H7 (cell line): ENCODE results near the gene BICD1. TPM values are rescaled to one million over a fixed set of nuclear protein-coding genes. Genes with fewer than 3 reads are reported as not detected.

ENCODE experiments used
- DNase-seq: peaks from one replicate; pipeline ENCODE4 v3.0.0; 2012
- H3K27me3 ChIP-seq: 2 replicates; pipeline ENCODE4 v1.6.0; 2011; ENCODE audit warnings: mild to moderate bottlenecking, low read length; ENCODE audit not compliant: control insufficient read depth, insufficient read depth
- H3K36me3 ChIP-seq: replicated peaks from 2 replicates; pipeline ENCODE4 v1.5.1; 2011; ENCODE audit warnings: low read length; ENCODE audit not compliant: control insufficient read depth, insufficient read depth
- H3K4me3 ChIP-seq: 2 replicates; pipeline ENCODE4 v1.5.1; 2011; ENCODE audit warnings: low read depth, mild to moderate bottlenecking, control low read depth, low read length, moderate library complexity; ENCODE audit not compliant: insufficient read depth
- total RNA-seq: library from RNA; depleted of rRNA; stranded (reverse); fragments of >200 nt; shearing (Covaris generic); gene quantifications from 2 replicates; pipeline ENCODE4 v1.2.3, GENCODE V29; 2014

The BICD1 gene
- total RNA-seq, 1 experiment from 2014 or later = 13.1 TPM

DNA sequence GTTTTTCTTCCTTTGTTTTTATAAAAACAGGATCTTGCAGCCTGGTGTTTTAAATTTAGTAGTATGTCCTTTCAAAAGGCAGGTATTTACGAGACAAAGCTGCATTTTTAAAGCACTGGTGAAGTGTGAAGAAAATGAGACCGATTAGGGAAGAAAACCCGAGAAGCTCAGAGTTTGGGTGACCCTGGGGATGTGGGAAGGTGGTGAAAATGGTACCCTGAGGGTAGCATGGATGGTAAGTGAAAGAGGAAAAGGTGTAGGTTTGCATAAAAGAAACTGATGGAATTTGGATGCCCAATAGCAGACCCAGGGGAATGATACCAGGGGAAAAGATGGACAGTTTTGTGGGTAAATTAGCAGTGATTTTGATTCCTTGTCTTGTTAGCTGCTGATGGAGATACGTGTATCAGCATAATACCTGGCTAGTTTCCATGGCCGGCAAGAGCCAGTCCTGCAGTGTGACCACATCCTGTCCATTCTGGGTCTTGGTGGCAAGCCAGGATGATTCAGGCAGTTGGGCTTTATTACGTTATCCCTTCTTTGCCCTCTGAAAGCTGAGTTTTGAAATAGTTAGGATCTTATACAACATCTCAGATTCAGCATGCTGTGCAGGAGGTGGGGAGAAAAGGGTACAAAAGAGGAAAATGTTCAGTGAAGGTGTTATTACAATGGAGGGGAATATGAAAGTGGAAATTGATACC is 8.9 kb downstream of the BICD1 start:
- Histone ChIP-seq H3K4me3 (no peak overlapping the region), H3K36me3 (peaks cover 3% of the 10 kb centered on the region), H3K27me3 (no peaks in the 10 kb centered on the region)
- no peak for DNase-seq

DNA sequence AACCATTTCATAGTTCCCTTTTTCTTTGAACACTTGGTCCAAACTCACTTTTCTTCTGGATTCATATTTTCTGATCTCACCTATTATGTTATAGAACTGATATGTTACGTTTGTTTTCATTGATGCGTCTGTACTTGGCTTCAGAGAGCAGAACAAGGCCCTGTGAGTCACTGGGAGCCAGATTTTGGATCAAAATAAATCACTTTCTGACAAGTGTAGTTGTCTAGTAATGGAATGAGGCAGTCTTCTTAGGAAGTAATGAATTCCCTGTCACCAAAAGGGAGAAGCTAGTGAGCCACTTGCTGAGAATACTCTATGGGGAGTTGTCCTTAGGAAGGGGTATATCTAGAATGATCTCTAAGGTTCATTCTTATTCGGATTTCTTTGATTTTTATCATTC is 10.2 kb downstream of the BICD1 start:
- DNase-seq = no peak
- Histone ChIP-seq H3K36me3 (peaks cover 3% of the 10 kb centered on the region), H3K4me3 (no peak overlapping the region), H3K27me3 (no peaks in the 10 kb centered on the region)

- DNase-seq = no peak
- Histone ChIP-seq H3K4me3 (no peak overlapping the region), H3K36me3 (peaks cover 3% of the 10 kb centered on the region), H3K27me3 (no peaks in the 10 kb centered on the region)
Measured at GRCh38 chr12:32117316-32117715, 10.7 kb downstream of the BICD1 start.

- no peak overlapping the region for H3K4me3 ChIP-seq
- no peaks in the 10 kb centered on the region for H3K27me3 ChIP-seq
- peaks cover 3% of the 10 kb centered on the region for H3K36me3 ChIP-seq
- DNase-seq = no peak
Measured at GRCh38 chr12:32118806-32119205, 12.2 kb downstream of the BICD1 start.

DNA sequence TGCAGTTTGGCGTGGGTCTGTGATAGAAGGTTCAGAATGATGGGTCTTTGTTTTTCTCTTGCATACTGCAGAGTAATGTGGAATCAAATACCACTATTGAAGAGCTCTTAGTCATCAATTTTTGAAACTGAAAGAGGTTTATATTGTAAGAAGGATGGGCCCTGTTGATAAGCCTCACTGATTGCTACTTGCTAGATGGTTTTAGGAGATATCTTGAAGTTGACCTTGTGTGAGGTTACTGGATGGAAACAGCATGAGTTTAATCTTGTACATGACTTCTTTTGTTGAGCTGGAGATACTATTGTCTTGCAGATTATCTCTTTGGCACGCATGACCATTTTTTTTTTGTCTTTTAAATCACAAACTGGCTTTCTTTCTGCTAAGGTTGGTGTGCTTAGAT is 13.8 kb downstream of the BICD1 start:
- H3K27me3 ChIP-seq = no peaks in the 10 kb centered on the region
- peak; percentile 52 for DNase-seq

DNA sequence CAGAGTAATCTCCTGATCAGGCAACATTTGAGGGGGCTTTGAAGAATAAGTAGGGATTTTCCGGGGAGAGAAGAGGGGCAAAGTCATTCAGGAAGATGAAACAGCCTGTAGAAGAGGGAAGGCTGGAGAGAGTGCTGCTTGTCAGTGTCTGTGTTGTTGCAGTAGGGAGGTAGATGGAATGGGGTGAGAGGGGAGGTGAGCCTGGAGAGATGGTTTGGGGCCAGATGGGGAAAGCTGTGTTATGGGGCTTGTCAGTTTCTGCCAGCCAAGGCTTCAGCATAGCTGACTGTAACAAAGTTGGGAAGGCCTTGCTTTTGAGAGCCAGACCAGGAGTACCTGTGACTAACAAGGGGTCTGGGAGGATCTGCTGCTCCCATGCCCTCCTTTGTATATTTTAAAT is 18.0 kb downstream of the BICD1 start:
- H3K4me3 ChIP-seq = no peak overlapping the region
- H3K27me3 ChIP-seq = no peaks in the 10 kb centered on the region
- DNase-seq = peak; percentile 52
- H3K36me3 ChIP-seq = no peaks in the 10 kb centered on the region

More for the DNA sequence above, 13.8 kb downstream of the BICD1 start:
- peaks cover 3% of the 10 kb centered on the region for H3K36me3 ChIP-seq
- no peak overlapping the region for H3K4me3 ChIP-seq

GRCh38 chr12:32125455-32126084 is 18.9 kb downstream of the BICD1 start:
- no peak for DNase-seq
- Histone ChIP-seq H3K27me3 (no peaks in the 10 kb centered on the region), H3K4me3 (no peak overlapping the region), H3K36me3 (no peaks in the 10 kb centered on the region)

DNA sequence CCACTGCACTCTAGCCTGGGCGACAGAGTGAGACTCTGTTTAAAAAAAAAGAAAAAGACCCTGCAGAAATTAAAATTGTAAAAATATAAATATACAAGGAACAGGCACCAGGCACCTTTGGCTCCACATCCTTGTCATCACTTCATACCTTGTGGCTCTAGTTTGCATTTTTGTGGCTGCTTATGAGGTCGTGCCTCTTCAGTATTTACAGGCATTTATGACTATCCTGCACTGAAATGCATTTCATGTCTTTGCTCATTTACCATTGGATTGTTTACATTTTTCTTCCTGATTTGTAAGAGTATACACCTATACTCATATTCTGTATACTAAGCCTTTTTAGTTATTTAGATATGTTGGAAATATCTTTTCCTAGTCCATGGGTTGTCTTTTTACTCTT is 20.1 kb downstream of the BICD1 start:
- Histone ChIP-seq H3K4me3 (no peak overlapping the region), H3K27me3 (no peaks in the 10 kb centered on the region), H3K36me3 (no peaks in the 10 kb centered on the region)
- DNase-seq = no peak

DNA sequence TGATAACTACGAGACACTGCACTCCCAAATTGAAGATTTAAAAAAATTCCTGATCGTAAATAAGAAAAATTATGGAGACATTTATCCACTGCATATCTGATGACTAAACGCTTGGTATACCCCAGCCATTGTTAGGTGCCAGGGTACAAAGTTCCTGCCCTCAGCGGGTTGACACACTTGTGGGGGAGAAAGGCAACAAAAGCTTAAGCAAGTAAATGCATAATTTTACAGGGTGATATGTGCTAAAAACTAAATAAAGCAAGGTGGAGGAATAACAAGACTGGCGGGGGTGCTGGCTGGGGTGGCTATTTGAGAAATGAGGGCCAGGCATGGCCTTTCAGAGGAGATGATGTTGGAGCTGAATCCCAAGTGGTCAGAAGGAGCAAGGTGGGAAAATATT is 25.0 kb downstream of the BICD1 start:
- Histone ChIP-seq H3K27me3 (no peaks in the 10 kb centered on the region), H3K4me3 (no peak overlapping the region), H3K36me3 (no peaks in the 10 kb centered on the region)
- no peak for DNase-seq

DNA sequence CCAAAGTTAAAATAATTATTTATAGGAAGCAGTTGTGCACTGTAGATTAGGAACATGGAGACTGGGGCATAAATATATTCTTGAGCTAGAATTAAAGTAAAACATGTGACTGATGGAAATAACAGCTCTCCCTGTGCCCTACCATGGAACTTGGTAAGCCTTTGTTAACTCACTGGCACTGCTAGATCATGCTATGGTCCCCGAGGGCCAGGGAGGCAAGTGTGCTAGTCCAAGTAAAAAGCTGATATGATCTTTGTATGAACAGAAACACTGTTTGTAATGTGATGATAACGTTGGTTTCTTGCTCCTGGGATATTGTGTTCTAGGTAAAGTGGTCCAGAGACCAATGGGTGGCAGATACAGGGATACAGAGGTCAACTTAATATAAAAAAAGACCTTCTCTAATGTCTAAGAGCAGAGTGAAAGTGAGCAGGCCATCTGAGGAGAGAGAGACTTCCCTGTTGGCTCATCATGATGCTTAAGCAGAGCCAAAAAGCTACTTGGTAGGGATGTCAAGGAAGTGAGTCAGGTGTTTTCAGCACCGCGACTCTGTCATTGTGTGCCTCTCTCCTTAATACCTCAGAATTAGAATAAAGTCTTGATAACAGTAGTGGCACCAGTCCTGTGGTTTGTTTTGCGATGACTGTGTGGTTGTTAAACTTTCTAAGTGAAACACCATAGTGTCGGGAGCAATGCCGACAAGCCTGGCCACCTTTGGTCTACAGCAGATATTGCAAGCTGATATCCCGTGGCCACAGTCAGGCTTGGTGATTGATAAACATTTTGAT is 27.6 kb downstream of the BICD1 start:
- no peaks in the 10 kb centered on the region for H3K36me3 ChIP-seq
- no peak for DNase-seq
- no peaks in the 10 kb centered on the region for H3K27me3 ChIP-seq
- H3K4me3 ChIP-seq = no peak overlapping the region

DNA sequence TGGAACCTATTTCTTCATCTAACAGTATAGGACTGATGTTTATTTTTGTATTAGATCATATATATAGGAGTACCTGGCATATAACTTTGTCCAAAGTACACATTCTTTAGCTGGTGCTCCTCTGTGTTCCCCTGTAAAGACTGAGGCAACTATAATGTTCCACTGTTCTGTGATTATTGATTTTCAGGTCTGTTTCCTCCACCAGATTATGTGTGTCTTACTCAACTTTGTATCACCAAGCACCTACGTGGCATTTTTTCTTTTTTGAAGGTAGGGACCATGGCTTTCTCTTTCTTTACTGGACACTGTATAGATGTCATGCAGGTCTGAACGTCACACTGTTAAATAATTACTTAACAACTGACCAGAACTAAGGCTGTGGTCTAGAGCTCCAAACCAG is 29.3 kb downstream of the BICD1 start:
- Histone ChIP-seq H3K36me3 (no peaks in the 10 kb centered on the region), H3K4me3 (no peak overlapping the region), H3K27me3 (no peaks in the 10 kb centered on the region)
- DNase-seq = no peak

DNA sequence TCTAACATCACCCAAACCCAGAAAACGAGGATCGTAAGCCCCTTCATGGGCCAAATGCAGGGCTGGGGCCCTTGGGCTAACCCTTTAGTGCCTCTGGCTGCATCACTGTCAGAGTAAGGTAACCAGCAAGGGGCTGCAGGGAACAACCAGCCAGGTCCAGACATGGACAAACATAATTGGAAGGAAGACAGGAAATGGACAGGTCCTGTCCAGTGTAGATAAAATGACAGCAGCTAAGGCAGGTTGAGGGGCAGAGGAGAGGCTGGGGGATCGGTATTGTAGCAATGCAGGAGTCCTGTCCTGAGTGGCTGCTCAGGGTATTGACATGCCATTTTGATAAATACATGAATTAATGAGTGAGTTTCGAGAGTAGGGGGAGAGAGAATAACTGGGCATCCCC is 29.8 kb downstream of the BICD1 start:
- Histone ChIP-seq H3K4me3 (no peak overlapping the region), H3K36me3 (no peaks in the 10 kb centered on the region), H3K27me3 (no peaks in the 10 kb centered on the region)
- no peak for DNase-seq

DNA sequence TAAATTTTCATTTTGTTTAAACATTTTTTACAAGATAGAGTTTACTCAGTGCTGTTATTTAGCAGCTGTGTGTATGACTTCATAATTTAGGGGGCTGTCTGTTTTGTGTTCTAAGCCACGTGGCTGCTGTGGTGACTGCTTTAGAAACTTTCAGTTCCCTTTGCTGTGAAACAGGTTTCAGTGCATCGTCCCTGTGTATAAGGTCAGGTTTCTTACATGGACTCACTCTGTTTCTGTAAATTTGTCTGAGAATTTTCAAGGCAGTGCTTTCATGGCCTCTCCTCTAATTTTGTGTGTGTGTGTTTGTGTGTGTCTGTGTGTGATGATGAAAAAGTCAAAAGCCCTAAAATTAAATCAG is 32.4 kb downstream of the BICD1 start:
- H3K36me3 ChIP-seq = no peaks in the 10 kb centered on the region
- no peak overlapping the region; the same call in 1 of the 2 replicates for H3K4me3 ChIP-seq
- H3K27me3 ChIP-seq = no peaks in the 10 kb centered on the region
- no peak for DNase-seq

DNA sequence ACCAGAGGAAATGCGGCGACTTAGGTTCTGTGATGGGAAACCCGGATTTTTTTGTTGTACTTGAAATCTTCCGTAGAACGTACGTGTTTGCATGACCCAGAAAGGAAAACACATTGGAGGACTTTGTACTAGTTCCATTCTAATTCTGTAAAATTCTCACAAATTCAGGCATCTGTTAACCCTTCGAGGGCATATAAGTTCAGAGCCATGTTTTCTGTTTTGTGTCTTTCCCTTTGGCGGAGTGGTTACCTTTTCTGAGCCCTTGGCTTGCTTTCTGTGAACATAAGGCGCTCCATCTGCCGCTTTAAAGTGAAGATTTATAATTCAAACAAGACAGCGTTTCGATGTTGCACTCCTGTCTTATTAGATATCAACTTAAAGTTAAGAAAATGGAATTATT is 34.2 kb downstream of the BICD1 start:
- Histone ChIP-seq H3K27me3 (no peaks in the 10 kb centered on the region), H3K4me3 (no peak overlapping the region), H3K36me3 (no peaks in the 10 kb centered on the region)
- DNase-seq = no peak

DNA sequence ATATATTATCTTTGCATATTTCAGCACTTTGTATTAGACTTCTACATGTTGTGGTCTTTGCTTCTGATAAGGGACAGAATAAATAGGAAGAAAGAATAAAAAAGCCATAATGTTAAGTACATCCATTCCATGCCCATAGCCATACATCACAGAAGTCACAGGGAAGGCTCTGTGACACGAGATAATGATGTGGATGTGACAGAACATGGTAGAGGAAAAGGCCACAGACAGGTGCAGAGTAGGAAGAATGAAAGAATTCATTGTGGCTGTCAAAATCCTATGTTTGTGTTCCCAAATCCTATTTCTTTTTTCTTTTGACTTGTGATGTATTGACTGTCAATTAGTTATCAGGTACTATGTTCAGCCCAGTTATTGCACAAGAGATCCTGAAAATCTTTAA is 38.4 kb downstream of the BICD1 start:
- DNase-seq = no peak
- Histone ChIP-seq H3K36me3 (peaks cover 2% of the 10 kb centered on the region; the same call in 1 of the 2 replicates), H3K27me3 (no peaks in the 10 kb centered on the region), H3K4me3 (no peak overlapping the region)
